Esophagus muscularis mucosa (tissue), 4 donors: ENCODE data around the gene IFITM1. TPM values are rescaled to one million over a fixed set of nuclear protein-coding genes. Genes with fewer than 3 reads are reported as not detected.
A peak's percentile ranks its signal among the peaks of the same experiment; 100 is the strongest.
"Not testable (repeated sequence)": the region's sequence is repeated elsewhere in the genome, so short reads cannot be mapped to it uniquely, and the experiment has no call there.

ENCODE experiments used
- DNase-seq: peaks from one replicate; pipeline ENCODE4 v3.0.0-alpha.2; 2017; ENCODE audit errors: extremely low spot score
- H3K27ac ChIP-seq, 4 donors: fragments of 200-600 bp; sonication (generic); replicated peaks in 1 of 4; 1 replicate in 3 of 4; 2 replicates in 1 of 4; pipeline ENCODE4 v1.5.1; 2016 to 2019; ENCODE audit warnings: mild to moderate bottlenecking in 1 of 4
- H3K27me3 ChIP-seq, 4 donors: fragments of 200-600 bp; sonication (generic); one replicate each; pipeline versions ENCODE4 v1.5.1 to v1.6.0; 2016 to 2019
- H3K36me3 ChIP-seq, 4 donors: fragments of 200-600 bp; sonication (generic); one replicate each; pipeline ENCODE4 v1.5.1; 2016 to 2019
- H3K4me1 ChIP-seq, 4 donors: fragments of 200-600 bp; sonication (generic); one replicate each; pipeline ENCODE4 v1.5.1; 2016 to 2019
- H3K4me3 ChIP-seq, 4 donors: fragments of 200-600 bp; sonication (generic); 1 replicate in 2 of 4; 2 replicates in 2 of 4; pipeline ENCODE4 v1.5.1; 2016 to 2019; ENCODE audit warnings: mild to moderate bottlenecking in 4 of 4, moderate library complexity in 1 of 4
- H3K9me3 ChIP-seq, 4 donors: fragments of 200-600 bp; sonication (generic); 1 replicate in 3 of 4; 2 replicates in 1 of 4; pipeline ENCODE4 v1.5.1; 2016 to 2019
- CTCF ChIP-seq, 3 experiments: fragments of 200-600 bp in 2 of 3; fragments of 450-650 bp in 1 of 3; sonication (generic) in 2 of 3; IDR thresholded peaks; one replicate each; pipeline ENCODE4 v1.5.1; 2017 to 2019; ENCODE audit warnings: antibody characterized with exemption in 3 of 3, mild to moderate bottlenecking in 2 of 3, moderate library complexity in 1 of 3
- EP300 ChIP-seq: sonication (generic); formaldehyde crosslinking; IDR thresholded peaks from one replicate; pipeline ENCODE4 v1.6.1; 2017; ENCODE audit warnings: antibody characterized with exemption
- POLR2A ChIP-seq: fragments of 450-650 bp; IDR thresholded peaks from one replicate; pipeline ENCODE4 v1.6.1; 2017; ENCODE audit warnings: antibody characterized with exemption, moderate library complexity, mild to moderate bottlenecking, low read depth
- POLR2AphosphoS5 ChIP-seq, 2 donors: sonication (generic); formaldehyde crosslinking; IDR thresholded peaks; one replicate each; pipeline ENCODE4 v1.6.1; 2017; ENCODE audit warnings: antibody characterized with exemption in 2 of 2
- WGBS: methylation state at CpG from one replicate; pipeline ENCODE4 v1.1.5; 2018; 5-methylcytosine and 5-hydroxymethylcytosine counted together
- intact Hi-C: fragments of 100-400 bp; cut with DNase I; formaldehyde crosslinking; loops from one replicate; pipeline ENCODE4 v1.15.1; 2023
- total RNA-seq, 4 donors: library from RNA; depleted of rRNA; stranded (reverse); fragments of >200 nt; gene quantifications; one replicate each; pipeline versions ENCODE4 v1.1.0 to v1.2.1, GENCODE V29; 2016

The IFITM1 gene
- total RNA-seq, 4 donors from 2014 or later, result 60.6 to 197 (median 171) TPM

- TF ChIP-seq POLR2AphosphoS5 (IDR thresholded peaks at IDR 0.05) (no peak), EP300 (no peak), CTCF (IDR thresholded peaks at IDR 0.05) (no peak), POLR2A (no peak)
- DNase-seq, result no peak
- Histone ChIP-seq H3K36me3 (no peaks in the 10 kb centered on the region), H3K4me1 (peaks cover 13 to 36% (median 31%) of the 10 kb centered on the region in 4 donors), H3K27me3 (peaks cover 0 to 2% (median 0%) of the 10 kb centered on the region in 4 donors), H3K4me3 (no peak overlapping the region), H3K27ac (peak overlapping the region in 2 of 4 donors; percentile 49 to 74), H3K9me3 (peaks cover 0 to 11% (median 4%) of the 10 kb centered on the region in 4 donors)
- WGBS, result 77% methylated on average over 5 of the region's 5 CpGs
- intact Hi-C loops, result loop anchor here (2.0 kb wide), 1 partner anchor 54 kb away; no protein-coding TSS in a partner anchor
Observed at GRCh38 chr11:359181-359714, 45.4 kb downstream of the IFITM1 start.

GRCh38 chr11:360326-361280 is 46.8 kb downstream of the IFITM1 start:
- Histone ChIP-seq H3K9me3 (peaks cover 0 to 11% (median 4%) of the 10 kb centered on the region in 4 donors), H3K4me1 (peaks cover 5 to 23% (median 19%) of the 10 kb centered on the region in 4 donors), H3K36me3 (no peaks in the 10 kb centered on the region), H3K27ac (no peak overlapping the region), H3K27me3 (peaks cover 0 to 14% (median 1%) of the 10 kb centered on the region in 4 donors), H3K4me3 (no peak overlapping the region)
- 84% methylated on average over 22 of the region's 22 CpGs for WGBS
- no peak for TF ChIP-seq EP300
- TF ChIP-seq CTCF (IDR thresholded peaks at IDR 0.05), result no peak
- TF ChIP-seq POLR2A, result no peak
- no peak for TF ChIP-seq POLR2AphosphoS5 (IDR thresholded peaks at IDR 0.05)
- DNase-seq, result no peak
- intact Hi-C loops, result loop anchor here (5.0 to 10.0 kb wide), 2 partner anchors 108 to 156 kb away; partner anchors contain the start of genes BET1L and RIC8A

GRCh38 chr11:362642-363442 is 49.0 kb downstream of the IFITM1 start:
- WGBS, result 82% methylated on average over 17 of the region's 36 CpGs
- intact Hi-C loops, result loop anchor here (5.0 to 10.0 kb wide), 2 partner anchors 111 to 158 kb away; partner anchors contain the start of genes BET1L and RIC8A
- Histone ChIP-seq H3K9me3 (peaks cover 0 to 11% (median 4%) of the 10 kb centered on the region in 4 donors), H3K36me3 (no peaks in the 10 kb centered on the region), H3K4me3 (no peak overlapping the region), H3K27ac (no peak overlapping the region), H3K4me1 (peaks cover 4 to 17% (median 15%) of the 10 kb centered on the region in 4 donors), H3K27me3 (peaks cover 0 to 22% (median 10%) of the 10 kb centered on the region in 4 donors)
- DNase-seq, result no peak
- TF ChIP-seq POLR2A, result no peak
- no peak for TF ChIP-seq CTCF (IDR thresholded peaks at IDR 0.05)
- TF ChIP-seq POLR2AphosphoS5 (IDR thresholded peaks at IDR 0.05), result no peak
- no peak for TF ChIP-seq EP300

- WGBS, result 75% methylated on average over 4 of the region's 22 CpGs
- H3K36me3 ChIP-seq, DNase-seq, H3K27ac ChIP-seq, H3K4me3 ChIP-seq: not testable (repeated sequence)
- Histone ChIP-seq H3K4me1 (peaks cover 0 to 17% (median 15%) of the 10 kb centered on the region in 4 donors), H3K9me3 (peaks cover 0 to 11% (median 4%) of the 10 kb centered on the region in 4 donors), H3K27me3 (peaks cover 0 to 23% (median 16%) of the 10 kb centered on the region in 4 donors)
- intact Hi-C loops, result loop anchor here (5.0 to 10.0 kb wide), 2 partner anchors 111 to 159 kb away; partner anchors contain the start of genes BET1L and RIC8A
Observed at GRCh38 chr11:363443-363805, 49.6 kb downstream of the IFITM1 start.
